GM21526 (cell line): Measurements from ENCODE around the gene ZKSCAN4.

Experiments used
- ATAC-seq: cut with Tn5 transposase; IDR thresholded peaks from one replicate; pipeline ENCODE4 v1.9.1; 2021; ENCODE audit warnings: moderate library complexity; ENCODE audit not compliant: unreplicated experiment, low FRiP score

ZKSCAN4 gene

DNA sequence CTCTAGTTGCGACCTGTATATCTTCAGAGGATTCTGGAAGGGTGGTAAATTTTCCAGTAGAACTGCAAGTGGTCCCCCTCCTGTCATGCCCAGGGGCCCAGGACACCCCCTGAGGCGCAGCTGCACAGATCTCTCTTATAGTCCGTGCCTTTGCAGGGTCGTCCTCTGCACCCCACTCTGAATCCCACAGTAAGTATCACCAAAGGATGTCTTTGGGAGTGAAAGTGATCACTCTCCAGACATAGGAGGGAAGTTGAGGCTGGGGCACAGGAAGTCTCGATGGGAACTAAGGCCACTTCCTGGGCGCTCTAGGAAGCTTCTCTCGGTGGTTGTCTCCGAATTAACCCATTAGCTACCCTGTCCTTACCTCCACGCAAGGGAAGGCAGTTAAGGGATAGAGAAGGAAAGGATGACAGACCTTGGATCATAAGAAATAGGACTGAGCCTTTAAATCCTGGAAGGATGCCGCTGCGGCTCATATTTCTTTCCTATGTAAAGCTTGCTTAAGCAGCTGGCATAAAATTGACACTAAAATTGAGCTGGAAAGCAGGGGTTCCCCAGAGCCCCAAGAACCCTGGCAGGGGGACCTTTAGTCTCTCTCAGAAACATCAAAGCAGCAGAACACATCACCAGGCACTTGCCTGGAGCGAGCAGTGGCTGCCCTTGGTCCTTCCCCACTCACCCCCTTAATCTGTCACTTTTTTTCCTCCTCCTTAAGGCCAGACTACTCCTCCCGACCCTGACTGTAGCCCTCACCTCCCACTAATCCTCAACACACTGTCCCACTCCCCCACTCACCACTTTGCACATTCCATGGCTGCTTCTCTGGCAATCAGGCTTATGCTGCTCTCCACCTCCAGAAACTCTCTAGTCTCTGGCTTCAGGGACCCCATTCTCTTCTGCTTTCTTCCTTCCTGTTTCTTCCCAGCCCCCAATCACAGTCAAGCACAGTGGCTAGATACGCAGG, at the start of gene ZKSCAN4:
ZKSCAN4 (minus strand) TSS at position 261 of the 967 bp plus-strand sequence. CDS start 289 bp downstream, outside the sequence.
- peak; percentile 67 for ATAC-seq

DNA sequence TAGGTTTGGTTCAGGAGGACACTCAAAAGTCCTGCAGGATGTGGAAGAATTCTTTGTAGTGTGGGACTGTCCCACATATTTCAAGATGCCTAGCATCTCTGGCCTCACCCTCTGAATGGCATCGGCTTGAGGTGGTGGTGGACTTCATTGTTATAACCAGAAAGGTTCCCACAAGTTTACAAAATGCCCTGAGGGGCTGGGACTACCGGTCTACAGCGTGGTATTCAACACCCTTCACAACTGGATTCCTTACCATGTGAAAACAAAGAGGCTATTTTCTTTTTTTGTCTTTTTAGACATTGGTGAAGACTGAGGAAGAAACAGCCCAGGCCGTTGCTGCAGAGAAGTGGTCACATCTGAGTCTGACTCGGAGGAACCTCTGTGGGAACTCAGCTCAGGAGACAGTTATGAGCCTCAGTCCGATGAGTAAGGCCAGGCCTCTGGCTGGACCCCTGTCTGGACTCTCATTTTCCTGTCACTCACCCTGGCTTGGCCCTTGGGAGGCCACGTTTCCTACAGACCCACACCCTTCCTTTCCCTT, 44.5 kb upstream of the ZKSCAN4 start:
- no peak for ATAC-seq

DNA sequence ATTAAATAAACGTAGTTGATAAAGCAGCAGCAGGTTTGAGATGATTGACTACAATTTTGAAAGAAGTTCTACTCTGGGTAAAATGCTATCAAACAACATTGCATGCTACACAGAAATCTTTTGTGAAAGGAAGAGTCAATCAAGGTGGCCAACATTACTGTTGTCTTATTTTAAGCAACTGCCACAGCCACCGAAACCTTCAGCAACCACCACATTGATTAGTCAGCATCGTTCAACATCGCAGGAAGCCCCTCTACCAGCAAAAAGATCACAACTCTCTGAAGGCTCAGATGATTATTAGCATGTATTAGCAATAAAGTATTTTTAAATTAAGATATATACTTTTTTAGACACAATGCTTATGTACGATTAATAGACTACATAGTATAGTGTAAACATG, 43.3 kb upstream of the ZKSCAN4 start:
- no peak for ATAC-seq

- no peak for ATAC-seq
These were observed 39.5 kb upstream of the ZKSCAN4 start for GRCh38 chr6:28291573-28291972.

DNA sequence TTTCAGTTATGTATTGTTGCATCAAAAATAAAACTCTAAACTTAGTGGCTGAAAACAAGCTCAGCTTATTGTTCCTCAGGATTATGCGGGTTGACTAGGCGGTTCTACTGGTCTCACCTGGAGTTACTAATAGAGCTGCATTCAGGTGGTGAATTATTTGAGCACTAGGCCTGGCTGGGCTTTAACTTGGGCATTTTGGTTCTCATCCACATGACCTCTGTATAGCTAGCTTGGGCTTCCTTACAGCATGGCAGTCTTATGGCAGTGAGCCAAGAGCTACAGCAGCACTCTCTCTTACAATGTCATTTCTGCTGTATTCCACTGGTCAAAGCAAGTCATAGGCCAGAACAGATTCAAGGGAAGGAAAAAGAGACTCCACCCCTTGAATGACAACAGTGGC, 30.9 kb upstream of the ZKSCAN4 start:
- no peak for ATAC-seq

- ATAC-seq: peak; percentile 84
These were observed 29.4 kb upstream of the ZKSCAN4 start, which contains the start of gene PGBD1 for GRCh38 chr6:28281288-28282064. PGBD1 (plus strand) TSS chr6:28281572; CDS start chr6:28283814, 2,242 bp downstream.

GRCh38 chr6:28280595-28281287, 28.7 kb upstream of the ZKSCAN4 start:
- ATAC-seq: no peak

DNA sequence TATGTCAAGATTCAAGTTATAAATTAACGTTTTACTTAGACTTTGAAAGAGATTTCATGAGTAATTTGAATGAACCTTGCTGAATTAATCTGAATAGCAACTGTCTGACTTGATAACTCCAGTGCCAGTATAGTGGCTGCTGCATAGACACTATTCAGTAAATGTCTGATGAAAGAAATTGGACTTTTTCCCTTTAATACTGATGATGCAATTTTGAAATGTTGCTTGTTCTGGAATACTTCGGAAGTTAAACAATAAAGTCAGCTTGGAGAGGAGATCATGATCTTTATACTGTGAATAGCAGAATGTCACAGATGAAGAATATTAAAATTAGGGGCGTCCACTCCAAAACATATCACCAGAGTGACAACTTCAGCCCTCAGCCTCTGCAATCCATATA, 25.7 kb upstream of the ZKSCAN4 start:
- ATAC-seq: no peak

DNA sequence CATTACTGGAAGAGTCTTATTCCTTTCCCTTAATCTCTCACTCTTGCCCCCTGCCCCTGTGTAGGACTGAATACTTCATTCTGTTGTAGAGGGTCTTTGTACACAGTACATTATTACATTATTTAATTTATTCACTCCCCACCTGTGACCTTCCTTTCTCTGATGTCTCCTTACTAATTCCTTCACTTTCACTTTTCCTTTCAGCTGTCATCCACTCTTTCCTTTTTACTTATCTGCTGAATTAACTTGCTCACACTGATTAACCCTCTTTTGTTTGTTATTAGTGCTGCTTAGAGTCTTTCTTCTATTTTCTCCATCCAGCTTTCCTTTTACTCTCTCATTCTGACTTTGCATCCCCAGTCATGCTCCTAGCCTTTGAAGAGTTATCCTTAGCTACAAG, 22.8 kb upstream of the ZKSCAN4 start:
- no peak for ATAC-seq

DNA sequence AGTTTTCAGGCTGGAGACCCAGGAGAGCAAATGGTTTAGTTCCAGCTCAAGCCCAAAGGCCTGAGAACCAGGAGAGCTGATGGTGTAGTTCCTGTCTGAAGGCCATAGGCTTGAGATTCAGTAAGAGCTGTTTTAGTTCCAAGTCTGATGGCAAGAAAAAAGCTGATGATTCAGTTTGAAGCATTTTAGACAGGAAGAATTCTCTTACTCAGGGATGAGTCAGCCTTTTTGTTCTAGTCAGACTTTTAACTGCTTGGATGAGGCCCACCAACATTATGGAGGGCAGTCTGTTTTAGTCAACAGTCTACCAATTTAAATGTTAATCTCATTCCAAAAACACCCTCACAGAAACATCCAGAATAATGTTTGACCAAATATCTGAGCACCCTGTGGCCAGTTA, 17.4 kb upstream of the ZKSCAN4 start:
- no peak for ATAC-seq

- ATAC-seq: no peak
These were observed 15.6 kb upstream of the ZKSCAN4 start for GRCh38 chr6:28267695-28268059.

- ATAC-seq: peak; percentile 86
These were observed 15.1 kb upstream of the ZKSCAN4 start, which contains the start of gene ZSCAN26 for GRCh38 chr6:28266962-28267694. ZSCAN26 (plus strand) TSS chr6:28267143; CDS start chr6:28271920, 4,777 bp downstream.

- ATAC-seq: no peak
These were observed 14.5 kb upstream of the ZKSCAN4 start for GRCh38 chr6:28266563-28266961.

DNA sequence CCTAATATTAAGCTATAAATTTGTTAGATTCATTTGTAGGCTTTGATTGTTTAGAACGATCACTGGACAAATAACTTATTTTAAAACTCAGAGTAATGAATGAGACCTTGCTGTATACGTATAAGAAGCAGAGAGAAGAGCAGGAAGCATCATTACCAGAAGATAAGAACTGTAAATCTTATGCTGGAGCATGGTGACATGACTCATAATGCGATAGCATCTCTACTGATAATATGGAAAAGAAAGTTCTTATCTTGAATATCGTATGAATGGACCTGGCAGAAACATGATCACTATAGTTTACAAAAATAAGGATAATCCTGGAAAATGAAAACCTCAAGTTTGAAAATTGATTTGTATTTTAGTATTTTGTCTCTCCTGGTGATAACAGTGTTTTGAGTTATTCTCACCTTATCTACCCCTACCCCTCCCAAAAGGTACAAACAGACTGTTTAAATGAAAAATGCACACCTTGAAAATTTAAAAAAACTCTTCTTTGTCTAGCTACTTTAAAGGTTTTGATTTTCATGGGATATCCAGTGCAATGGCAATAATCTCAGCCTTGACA, 12.8 kb upstream of the ZKSCAN4 start:
- ATAC-seq: no peak

- no peak for ATAC-seq
These were observed 11.9 kb upstream of the ZKSCAN4 start for GRCh38 chr6:28263922-28264321.

DNA sequence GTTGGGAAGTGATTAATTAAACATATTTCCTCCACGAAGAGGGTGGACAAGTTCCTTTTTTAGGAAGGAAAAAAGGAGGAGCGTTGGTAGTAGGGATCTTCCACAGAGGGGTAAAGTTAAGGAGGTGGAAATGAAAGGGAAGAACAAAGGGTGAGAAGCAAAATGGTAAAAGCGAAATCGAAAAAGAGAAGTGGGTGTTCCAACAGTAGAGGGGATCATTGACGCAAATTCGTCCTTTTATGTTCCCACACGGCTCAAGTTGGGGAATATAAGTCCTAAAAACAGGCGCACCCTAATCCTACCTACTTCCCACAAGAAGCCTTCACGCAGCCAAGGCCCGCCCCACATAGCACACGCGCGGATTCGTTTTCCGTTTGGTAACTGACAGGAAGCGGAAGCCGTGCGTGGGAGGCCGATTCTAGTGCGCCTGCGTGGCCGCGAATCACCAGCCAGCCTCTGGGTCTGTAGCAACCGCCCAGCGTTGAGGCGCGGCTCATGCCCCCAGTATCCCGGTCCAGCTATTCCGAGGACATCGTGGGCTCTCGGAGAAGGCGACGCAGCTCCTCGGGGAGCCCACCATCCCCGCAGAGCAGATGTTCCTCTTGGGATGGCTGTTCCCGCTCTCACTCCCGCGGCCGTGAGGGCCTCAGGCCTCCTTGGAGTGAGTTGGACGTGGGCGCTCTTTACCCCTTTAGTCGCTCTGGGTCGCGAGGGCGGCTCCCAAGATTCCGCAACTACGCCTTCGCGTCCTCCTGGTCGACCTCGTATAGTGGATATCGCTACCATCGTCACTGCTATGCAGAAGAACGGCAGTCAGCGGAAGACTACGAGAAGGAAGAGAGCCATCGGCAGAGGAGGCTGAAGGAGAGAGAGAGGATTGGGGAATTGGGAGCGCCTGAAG, 7.1 kb upstream of the ZKSCAN4 start, which contains the start of gene NKAPL:
NKAPL (plus strand) TSS at position 421 of the 901 bp plus-strand sequence; CDS start at position 496, 75 bp downstream.
- no peak for ATAC-seq

DNA sequence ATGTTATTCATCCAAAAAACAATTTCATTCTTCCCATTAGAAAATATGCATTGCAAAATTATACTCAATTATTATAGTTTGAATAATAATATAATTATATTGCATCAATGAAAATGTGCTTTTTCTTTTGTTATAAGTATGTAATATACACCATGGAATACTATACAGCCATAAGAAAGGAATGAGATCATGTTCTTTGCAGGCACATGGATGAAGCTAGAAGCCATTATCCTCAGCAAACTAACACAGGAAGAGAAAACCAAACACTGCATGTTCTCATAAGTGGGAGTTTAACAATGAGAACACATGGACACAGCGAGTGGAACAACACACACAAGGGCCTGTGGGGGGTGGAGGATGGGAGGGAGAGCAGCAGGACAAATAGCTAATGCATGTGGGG, 5.0 kb upstream of the ZKSCAN4 start:
- ATAC-seq: no peak

- ATAC-seq: no peak
These were observed 2.1 kb upstream of the ZKSCAN4 start for GRCh38 chr6:28254121-28254519.
